HG02885 (cell line): Measurements from ENCODE around the gene ASPG.
A peak's percentile ranks its signal among the peaks of the same experiment; 100 is the strongest.

Experiments used
- ATAC-seq: cut with Tn5 transposase; IDR thresholded peaks from one replicate; pipeline ENCODE4 v1.9.1; 2021; ENCODE audit warnings: mild to moderate bottlenecking; ENCODE audit not compliant: unreplicated experiment, poor library complexity

ASPG gene

DNA sequence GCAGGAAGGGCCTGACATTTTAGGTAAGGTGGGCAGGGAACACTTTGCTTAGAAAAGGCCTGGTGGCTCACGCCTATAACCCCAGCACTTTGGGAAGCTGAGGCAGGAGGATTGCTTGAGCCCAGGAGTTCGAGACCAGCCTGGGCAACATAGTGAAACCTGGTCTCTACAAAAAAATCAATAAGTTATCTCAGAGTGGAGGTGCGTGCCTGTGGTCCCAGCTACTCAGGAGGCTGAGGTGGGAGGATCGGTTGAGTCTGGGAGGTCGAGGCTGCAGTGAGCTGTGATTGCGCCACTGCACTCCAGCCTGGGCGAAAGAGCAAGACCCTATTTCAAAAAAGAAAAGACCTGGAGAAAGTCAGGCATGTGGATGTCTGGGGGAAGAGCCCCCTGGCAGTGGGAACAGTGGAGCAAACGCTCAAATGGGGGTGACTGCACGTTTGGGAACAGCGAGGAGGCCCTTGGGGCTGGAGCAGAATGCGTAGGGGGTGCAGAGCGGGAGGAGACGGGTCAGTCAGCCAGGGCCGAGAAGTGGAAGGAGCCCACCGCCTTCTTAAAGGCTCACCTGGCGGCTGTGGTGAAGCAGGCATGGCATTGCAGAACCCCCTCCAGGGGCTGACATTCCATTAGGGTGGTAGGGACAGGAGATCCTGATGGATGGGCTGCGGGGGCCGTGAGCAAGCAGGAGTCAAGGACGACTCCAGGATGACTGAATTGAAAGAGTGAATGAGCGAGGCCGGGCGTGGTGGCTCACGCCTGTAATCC, 46.6 kb downstream of the ASPG start:
- ATAC-seq = no peak

DNA sequence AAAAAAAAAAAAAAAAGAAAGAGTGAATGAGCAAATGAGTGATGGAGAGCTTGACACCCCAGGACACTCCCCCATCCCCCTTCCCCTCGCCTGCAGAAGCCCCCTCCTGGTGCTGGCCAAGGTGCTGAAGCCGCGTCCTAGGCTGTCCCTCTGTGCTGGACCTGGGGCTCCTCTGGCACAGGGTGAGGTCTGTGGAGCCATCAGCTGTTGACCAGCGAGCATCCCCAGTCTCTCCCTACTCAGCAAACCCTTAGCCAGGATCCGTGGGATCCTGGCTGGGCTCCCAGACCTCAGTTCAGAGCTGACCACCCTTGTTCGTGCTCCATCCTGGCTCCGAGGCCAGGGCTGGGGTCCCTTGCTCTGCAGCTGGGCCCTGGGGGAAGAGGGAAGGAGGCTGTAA, 47.5 kb downstream of the ASPG start:
- ATAC-seq = no peak

DNA sequence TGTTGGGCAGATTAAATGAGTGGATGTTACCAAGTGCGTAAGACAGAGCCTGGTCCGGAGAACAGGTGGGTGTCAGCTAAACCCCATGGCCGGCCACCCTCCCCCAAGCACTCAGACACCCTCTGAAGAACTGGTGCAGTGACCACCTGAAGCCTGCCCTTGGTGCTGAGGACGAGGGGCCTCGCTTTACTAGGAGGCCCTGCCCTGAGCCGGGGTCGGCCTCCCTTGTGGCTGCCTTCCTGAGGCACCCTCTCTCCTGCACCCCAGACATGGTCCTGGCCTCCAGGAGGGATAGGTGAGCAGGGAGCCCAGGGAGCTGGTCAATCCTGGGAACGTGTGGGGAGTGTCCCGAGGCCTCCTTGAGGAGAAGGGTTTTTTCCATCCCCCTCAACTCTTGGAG, 48.0 kb downstream of the ASPG start:
- ATAC-seq = no peak

DNA sequence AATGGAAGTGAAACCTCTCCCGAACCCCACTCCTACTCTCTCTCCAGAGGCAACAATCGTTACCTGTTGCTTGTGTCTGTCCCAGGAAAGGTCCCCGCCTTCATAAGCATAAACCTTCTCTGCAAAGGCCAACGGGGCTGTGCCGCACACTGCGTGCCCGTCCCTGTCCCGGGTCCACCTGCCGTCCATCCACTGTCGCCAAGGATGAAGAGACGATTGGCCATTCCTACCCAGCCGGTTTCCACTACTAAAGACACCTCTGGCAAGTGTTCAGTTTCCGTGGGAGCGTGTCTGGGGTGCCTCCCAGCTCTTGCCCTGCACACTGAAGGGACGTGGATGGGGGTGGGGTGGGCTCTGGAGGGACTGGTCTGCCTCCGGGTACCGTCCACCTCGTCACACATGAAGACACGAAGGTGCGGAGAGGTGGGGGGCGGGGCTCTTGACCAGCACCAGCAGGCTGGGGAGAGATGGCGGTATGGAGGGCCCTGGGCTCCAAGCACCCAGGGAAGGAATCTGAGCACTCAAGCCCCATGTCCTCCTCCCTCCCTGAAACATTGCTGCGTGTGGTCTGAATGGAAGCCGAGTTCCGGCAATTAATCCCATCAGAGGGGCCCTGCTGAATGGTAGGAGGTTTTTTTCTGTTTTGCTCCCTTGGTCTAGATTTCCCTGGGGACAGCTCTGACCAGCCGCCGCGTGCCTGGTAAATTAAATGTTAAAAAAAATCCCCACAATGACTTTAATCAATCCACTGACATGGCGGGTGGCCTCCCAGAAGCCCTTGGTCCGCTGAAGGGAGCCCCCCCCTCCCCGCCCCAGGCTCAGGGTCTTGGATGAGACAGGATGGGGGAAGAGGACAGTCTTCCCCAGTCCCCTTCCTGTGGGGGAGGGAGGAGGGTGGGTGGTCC, 48.8 kb downstream of the ASPG start:
- ATAC-seq = no peak

DNA sequence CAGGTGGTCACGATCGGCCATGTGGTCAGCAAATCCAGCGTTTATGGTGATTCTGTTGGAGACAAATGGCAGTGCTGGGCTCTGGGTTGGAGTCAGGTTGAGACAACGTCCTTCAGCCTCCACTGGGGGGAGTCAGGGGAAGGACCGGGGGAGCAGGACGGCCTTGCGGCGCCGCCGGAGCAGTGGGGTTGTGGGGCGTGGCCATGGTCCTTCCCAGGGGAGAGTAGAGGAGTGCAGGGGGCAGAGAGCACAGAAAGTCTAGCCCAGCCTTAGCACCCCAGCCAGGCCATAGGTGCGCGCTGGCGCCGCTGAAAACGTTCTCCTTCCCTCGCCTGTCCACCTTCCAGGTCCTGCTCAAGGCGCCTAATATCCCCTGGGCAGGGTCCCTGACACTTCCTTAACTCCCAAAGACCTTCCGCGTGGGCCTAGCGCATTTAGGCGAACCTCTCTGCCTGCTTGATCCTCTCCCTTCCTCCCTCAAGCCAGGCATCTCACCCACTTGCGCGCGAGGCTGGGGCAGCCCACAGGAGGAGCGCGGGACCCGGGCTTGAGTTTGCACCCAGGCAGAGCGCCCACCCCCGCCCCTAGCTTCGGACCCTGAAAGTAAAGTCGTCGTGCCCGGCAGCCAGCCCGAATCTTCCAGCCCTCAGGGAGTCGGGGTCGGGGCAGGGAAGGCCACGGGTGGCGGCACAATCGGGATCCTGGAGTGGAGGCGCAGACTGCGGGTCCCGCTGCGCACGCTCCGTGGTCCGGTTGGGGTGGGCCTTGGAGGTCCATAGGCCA, 49.8 kb downstream of the ASPG start:
- no peak for ATAC-seq

DNA sequence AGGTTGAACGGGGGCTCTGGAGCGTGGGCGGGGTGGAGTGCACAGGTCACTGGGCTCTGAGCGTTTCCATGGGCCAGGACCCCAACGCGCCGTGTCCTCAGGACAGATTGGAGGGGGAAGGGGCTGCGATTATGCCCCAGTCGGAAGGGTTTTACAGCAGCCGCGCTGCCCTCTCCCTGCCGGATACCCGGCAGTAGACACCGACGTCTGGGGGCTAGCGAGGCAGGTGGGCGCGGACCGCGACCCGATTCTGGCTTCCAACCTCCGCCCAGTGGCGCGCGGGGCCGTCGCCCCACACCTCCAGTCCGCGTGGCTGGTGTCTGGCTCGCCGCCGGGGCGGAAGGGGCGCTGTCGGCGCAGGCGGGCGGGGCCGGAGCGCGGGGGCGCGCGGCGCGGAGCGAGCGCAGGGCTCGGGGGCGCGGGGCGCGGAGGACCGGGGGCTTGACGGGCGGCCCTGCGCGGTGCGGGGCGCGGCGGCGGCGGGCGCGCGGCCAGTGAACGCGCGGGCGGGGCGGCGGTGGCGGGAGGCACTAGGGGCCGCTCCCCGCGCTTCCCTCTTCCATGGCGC, 50.5 kb downstream of the ASPG start:
- ATAC-seq = no peak

DNA sequence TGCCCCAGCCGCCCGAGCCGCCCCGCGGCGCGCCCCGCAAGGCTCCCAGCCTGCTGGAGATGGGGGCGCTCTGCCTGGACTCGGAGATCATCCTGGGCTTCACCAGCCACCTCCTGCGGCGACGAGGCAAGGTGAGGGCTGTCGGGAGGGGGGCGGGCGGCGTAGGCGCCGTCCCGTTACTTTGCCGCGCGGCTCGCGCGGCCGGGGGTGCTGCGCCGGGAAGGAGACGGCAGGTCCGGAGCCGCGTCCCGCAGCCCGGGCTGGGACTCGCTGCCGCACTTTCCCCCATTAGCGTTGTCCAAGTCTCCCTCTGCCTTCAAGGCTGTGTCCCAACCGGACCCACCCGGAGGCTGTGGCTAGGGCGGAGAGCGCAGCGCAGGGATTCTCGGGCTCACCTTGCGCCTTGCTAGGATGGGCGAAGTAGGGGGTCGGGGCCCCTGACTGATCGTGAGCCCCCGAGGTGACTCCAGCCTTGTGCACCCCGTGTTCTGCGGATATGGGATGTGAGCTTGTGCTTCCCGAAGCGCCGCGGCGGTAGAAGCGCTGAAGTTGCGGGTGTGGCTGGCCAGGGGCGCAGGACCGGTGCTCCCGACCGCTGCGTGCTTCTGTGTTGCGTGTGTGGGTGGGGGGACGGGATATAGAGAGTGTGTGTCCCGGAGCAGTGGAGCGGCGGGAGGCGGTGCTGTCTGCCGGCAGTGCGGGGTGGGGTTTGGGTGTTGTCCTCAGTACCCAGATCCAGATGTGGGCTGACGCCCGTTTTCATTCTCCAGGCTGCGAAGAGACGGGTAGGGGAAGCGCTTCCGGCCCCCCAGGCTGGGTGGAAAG, 51.2 kb downstream of the ASPG start:
- no peak for ATAC-seq

DNA sequence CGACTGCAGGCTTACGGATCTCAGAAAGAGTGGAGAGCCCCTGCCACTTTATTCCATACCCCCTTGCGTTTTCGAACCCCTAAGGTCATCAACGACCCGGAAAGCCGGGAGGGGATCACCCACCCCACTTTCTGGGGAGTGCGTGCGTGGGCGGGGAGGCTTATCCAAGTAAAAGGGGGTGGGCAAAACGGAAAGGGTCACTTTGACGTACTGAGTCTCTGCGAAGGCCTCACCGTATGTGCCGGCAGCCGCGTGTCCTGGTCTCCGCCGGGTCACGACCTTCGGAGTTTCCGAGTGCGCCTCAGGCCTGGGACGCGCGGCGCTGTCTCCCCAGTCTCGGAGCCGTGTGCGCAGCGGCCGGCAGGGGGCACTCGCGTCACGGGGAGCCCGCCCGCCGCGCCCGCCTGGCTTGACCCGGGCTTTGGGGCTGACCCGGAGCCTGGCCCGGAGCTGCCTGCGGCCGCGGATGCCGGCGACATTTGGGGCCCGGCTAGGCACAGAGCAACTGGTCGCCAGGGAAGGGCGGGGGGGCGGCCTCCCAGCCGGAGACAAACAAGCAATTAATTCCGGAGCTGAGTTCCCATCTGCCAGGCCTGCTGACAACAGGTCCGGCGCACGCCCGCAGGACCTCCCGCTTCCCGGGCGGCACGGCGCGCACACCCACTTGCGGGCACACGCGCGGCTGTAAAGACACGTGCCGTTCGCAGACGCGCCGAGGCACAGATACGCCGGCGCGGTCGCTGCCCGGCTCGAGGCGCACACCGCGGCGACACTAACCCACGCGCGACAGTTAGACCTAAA, 52.0 kb downstream of the ASPG start:
- ATAC-seq = peak; percentile 51

DNA sequence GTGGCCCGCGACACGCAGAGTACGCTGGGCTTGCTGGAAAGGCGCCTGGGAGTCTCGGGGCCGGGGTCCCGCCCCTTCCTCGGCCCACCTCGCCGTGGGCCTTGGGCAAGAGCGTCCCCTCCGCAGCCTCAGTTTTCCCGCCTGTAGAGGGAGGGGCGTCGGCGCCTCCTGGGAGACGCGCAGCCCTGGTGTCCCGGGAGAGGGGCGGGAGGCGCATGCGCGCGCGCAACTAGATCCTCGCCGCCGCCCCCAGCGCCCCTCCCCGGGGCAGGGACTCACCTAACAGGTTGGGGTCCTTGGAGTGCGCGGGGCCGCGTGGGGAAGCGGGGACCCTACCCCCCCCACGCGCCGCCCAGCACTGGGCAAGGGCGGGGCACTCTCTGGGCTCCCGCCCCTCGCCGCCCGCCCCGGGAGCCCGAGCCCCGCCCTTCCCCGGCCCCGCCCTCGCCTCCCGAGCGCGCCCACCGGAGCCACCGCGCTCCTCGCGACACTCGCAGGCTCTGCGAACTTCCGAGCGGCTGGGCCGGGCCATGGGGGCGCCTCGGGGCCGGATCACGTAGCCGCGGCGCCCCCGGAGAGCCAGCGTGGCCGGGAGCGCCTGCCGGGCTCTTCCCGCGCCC, 52.7 kb downstream of the ASPG start, which contains the start of gene KIF26A:
Gene KIF26A, plus strand, starts transcription at position 490 of the 620 bp plus-strand sequence. CDS start 136 bp downstream, outside the sequence.
- no peak for ATAC-seq

DNA sequence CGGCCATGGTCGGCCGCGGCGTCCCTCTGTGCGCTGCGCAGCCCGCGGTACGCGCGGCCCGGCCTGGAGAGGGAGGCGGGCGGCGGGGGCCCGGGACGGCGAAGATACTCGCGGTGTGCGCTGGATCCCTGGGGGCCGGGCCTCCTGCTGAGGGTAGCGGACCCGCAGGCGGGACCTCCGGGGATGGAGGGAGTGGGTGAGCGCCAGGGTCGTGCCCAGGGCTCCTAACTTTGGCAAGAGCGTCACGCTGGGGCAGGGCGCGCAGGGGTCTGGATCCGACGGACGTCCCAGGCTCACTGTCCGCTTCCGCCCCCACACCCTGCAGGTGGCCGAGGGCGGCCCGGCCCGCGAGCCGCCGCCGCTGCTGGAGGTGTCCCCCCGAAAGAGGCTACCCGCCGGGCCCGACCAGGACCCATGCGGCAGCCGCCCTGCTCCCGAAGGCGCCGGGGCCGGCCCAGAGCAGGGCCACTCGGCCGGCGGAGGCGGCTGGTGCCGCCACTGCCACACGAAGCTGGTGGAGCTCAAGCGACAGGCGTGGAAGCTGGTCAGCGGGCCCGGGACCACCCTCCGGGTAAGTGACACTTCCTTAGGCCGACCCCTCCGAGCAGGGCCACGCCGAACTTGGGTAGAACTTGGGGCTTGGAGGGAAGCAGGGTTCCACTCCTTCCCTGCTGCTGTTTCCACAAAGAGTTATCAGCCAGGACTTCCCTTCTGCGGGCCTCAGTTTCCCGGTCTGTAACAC, 53.4 kb downstream of the ASPG start:
- ATAC-seq = no peak

DNA sequence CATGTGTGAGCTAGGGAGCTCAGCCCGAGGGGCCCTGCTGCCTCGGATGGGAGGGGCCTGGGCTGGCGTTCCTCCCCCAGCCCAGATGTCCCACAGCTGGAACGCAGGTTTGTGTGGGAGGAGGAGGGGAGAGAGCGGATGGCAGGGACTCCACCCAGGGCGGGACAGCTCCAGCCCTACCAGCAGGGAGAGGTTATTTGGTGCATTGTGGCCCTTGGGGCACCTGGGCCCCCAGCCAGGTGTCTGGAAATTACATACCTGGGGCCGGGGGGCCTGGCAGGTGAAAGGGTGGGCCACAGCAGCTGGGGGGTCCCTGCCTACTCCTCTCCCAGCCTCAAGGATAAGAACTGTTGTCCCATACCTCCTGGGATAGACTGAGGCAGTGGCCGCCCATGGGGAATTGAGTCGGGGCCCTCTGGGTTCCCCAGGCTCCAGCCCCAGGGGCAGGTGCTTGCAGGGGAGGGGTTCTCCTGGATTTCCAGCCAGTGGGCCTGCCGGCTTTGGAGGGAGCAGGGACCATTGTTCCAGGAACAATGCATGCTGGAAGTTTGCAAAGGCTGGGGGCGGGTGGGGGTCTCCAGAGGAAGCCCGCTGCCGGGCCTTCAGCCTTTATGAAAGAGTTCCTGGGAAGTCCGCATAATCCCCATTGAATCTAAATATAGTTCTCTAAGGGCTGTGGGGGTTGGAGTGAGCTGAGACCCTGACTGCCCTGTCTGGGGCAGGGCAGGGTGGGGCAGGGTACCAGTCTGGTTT, 54.1 kb downstream of the ASPG start:
- no peak for ATAC-seq

DNA sequence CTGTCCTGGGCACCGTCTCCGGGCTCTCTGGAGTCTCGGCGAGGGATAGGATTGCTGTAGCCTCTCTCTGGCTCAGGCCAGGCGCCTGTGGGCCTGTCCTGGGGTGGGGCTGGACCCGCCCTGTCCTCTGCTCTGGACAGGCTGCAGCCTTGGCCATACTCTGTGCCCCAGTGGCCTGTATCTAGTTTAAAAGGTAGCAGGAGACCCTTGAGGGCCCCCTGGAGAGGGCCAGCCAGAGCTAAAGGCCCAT, 54.6 kb downstream of the ASPG start:
- no peak for ATAC-seq

DNA sequence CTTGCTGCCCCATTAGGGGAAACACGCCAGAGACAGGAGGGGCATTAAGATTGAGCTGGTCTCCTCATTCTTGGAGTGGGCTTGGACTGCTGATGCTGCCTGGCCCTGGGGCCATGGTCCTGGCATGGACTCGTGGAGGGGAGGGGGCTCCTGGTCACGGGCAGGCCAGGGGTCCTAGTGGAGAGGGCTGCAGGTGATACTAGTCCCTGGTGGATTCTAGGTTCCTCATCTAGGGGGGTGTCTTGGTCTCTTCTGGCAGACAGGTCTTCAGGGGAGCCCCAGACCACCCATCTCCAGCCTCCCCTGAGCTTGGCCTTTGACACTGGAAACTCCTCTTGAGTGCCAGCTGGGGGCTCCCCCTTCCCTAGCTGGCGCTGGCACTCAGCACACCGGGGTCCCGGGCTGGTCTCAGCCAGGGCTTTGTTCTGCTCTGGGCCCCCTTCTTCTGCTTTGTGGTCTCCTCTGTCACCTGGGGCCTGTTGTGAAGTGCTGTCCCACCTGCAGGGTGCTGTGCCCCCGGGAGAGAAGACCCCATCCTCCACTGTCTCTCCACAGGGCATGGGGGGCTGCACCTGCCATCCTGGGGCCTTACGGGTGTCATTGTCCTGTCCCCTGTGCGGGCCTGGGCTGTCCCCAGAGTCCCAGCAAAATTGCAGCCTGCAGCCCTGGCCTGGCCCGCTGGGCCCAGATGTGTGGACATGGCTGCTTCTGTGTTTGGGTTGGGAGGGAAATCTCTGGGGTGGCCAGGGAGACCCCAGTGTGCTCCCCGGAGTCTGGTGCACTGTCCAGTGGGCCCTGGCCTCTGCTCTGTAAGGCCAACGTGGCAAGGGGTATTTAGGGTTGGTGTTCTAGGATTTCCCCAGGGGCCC, 55.2 kb downstream of the ASPG start:
- ATAC-seq = no peak

DNA sequence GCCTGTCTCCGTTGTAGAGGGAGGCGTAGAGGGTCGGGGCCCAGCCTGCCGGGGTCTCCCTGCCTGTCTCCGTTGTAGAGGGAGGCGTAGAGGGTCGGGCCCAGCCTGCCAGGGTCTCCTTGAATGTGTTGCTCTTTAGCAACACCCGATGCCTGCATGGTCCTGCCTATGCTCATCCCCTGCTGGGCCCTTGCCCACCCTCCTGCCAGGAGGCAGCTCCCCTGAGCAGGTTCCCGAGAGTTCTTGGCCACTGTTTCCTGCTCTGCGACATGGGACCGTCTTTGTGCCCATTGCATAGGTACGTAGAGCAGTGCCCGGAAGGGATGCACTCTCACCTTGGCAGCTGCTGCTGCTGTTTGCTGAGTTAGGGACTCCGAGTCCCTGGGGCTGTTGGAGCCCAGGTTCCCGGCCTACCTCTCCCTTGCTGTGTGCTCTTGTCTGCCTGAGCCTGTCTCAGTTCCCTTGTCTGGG, 56.2 kb downstream of the ASPG start:
- no peak for ATAC-seq

DNA sequence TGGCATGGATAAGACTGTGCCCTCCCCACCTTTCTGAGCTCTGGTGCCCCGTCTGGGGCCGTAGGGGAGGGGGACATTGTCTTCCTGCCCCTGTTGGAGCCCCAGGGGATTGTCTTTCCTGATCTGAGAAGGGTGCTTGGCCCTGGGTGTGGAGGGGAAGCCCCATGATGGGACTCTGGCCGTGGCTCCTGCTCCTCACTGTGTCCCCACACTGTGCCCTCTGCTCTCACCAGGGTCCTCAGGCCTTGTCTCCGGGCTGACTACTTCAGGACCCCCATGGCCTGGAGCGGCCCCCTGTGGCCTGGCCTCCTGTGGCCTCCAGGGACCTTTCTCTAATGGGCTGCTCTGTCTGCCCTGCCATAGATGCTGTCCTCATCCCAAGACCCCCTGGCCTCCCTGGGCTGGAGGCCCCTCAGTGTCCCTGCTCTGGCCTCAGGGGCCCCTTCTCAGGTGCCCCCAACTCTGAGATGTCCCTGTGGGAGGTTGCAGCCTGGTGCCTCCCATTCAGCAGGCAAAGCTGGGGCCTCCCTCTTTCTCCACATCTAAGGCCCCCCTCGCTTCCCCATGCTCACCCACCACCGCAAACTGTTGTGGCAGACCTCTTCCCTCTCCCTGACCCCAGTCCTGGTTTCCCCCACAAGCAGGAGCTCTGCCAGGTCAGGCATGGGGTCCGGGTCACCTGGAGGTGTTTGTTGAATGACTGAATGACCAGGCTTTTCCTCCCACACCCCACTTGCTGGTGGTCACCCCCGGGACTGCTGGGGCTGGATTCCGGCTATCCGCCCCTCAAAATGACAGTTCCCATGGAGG, 56.8 kb downstream of the ASPG start:
- no peak for ATAC-seq
